Testis (tissue), 3 donors: ENCODE results near the gene MFSD11. TPM values are rescaled to one million over a fixed set of nuclear protein-coding genes. Genes with fewer than 3 reads are reported as not detected.
"Not testable (repeated sequence)": the region's sequence is repeated elsewhere in the genome, so short reads cannot be mapped to it uniquely, and the experiment has no call there.

ENCODE experiments used
- DNase-seq: peaks from one replicate; pipeline ENCODE4 v3.0.0-alpha.2; 2019
- H3K27ac ChIP-seq, 2 donors: fragments of 200-600 bp; sonication (generic); one replicate each; pipeline ENCODE4 v1.5.1; 2019
- H3K27me3 ChIP-seq: fragments of 200-600 bp; sonication (generic); one replicate; pipeline ENCODE4 v1.5.1; 2019
- H3K36me3 ChIP-seq: fragments of 200-600 bp; sonication (generic); one replicate; pipeline ENCODE4 v1.5.1; 2017; ENCODE audit warnings: low read depth; ENCODE audit errors: missing control alignments
- H3K4me1 ChIP-seq: fragments of 200-600 bp; sonication (generic); one replicate; pipeline ENCODE4 v1.5.1; 2019
- H3K4me3 ChIP-seq, 2 donors: fragments of 200-600 bp; sonication (generic); one replicate each; pipeline ENCODE4 v1.5.1; 2017 to 2019
- H3K9me3 ChIP-seq: fragments of 200-600 bp; sonication (generic); one replicate; pipeline ENCODE4 v1.5.1; 2017
- POLR2A ChIP-seq: fragments of 450-650 bp; IDR thresholded peaks from one replicate; pipeline ENCODE4 v1.6.1; 2017; ENCODE audit warnings: antibody characterized with exemption, mild to moderate bottlenecking, moderate library complexity
- WGBS, 2 donors: methylation state at CpG; one replicate each; pipeline ENCODE4 v1.1.5; 2018; 5-methylcytosine and 5-hydroxymethylcytosine counted together
- intact Hi-C: fragments of 100-400 bp; cut with DNase I; formaldehyde crosslinking; loops from one replicate; pipeline ENCODE4 v1.15.1; 2023; ENCODE audit warnings: low total_unique reads
- polyA plus RNA-seq: library from polyadenylated mRNA; stranded (reverse); fragments of 350-450 nt; fragmentation: Illumina TruSeq; extraction: RNeasy Lipid Tissue Mini Kit (QIAGEN cat#74804); gene quantifications from one replicate; pipeline ENCODE4 v1.2.3, GENCODE V29; 2014; ENCODE audit warnings: low read depth, low replicate concordance; ENCODE audit not compliant: insufficient read depth
- total RNA-seq, 2 donors: library from RNA; depleted of rRNA; stranded (reverse); fragments of >200 nt; gene quantifications; one replicate each; pipeline ENCODE4 v1.2.3, GENCODE V29; 2016
- TF ChIP-seq, protein P1 (sequence below), 3 experiments: fragments of 450-650 bp in 2 of 3; fragments of 200-600 bp in 1 of 3; sonication (generic) in 1 of 3; IDR thresholded peaks; one replicate each; pipeline ENCODE4 v1.5.1; 2016 to 2019; ENCODE audit warnings: antibody characterized with exemption in 3 of 3, mild to moderate bottlenecking in 2 of 3, moderate library complexity in 1 of 3

The MFSD11 gene
- total and polyA plus RNA-seq, 3 donors from 2014 or later, result 38.5 to 102 (median 51.7) TPM

DNA sequence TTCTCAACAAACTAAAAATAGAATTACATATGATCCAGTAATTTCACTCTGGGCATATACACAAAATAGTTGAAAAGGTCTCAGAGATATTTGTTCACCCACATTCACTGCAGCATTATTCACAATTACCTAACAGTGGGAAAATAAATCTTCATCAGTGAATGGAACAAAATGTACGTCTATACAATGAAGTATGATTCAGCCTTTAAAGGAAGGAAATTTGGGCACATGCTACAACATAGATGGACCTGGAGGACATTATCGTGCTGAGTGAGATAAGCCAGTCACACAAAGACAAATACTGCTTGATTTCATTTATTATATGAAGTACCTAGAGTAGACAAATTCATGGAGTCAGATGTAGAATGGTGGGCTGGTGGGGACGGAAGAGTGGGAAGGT is 47.0 kb downstream of the MFSD11 start:
- H3K4me3 ChIP-seq, result no peak overlapping the region
- no peaks in the 10 kb centered on the region for H3K27me3 ChIP-seq
- no peaks in the 10 kb centered on the region for H3K36me3 ChIP-seq
- DNase-seq, result no peak
- no peaks in the 10 kb centered on the region for H3K9me3 ChIP-seq
- intact Hi-C loops, result no loop called here
- H3K27ac ChIP-seq, result no peak overlapping the region
- WGBS, 2 donors, result 77 to 78% methylated on average over 3 of the region's 3 CpGs
- TF ChIP-seq POLR2A, result no peak
- TF ChIP-seq, protein P1, sequence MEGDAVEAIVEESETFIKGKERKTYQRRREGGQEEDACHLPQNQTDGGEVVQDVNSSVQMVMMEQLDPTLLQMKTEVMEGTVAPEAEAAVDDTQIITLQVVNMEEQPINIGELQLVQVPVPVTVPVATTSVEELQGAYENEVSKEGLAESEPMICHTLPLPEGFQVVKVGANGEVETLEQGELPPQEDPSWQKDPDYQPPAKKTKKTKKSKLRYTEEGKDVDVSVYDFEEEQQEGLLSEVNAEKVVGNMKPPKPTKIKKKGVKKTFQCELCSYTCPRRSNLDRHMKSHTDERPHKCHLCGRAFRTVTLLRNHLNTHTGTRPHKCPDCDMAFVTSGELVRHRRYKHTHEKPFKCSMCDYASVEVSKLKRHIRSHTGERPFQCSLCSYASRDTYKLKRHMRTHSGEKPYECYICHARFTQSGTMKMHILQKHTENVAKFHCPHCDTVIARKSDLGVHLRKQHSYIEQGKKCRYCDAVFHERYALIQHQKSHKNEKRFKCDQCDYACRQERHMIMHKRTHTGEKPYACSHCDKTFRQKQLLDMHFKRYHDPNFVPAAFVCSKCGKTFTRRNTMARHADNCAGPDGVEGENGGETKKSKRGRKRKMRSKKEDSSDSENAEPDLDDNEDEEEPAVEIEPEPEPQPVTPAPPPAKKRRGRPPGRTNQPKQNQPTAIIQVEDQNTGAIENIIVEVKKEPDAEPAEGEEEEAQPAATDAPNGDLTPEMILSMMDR (IDR thresholded peaks at IDR 0.05), result no peak
- H3K4me1 ChIP-seq, result no peaks in the 10 kb centered on the region

DNA sequence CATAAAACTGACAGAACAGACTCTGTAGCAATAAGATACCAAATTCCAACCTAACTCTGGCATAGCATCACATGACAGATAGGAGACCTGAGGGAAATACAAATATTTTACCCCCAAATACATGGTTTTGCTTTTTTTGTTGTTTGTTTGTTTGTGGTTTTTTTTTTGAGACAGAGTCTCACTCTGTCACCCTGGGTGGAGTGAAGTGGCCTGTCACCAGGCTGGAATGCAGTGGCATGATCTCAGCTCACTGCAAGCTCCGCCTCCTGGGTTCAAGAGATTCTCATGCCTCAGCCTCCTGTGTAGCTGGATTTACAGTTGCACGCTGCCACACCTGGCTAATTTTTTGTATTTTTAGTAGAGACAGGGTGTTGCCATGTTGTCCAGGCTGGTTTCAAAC is 49.9 kb downstream of the MFSD11 start:
- DNase-seq, H3K27ac ChIP-seq, H3K27me3 ChIP-seq, H3K4me1 ChIP-seq, intact Hi-C loops, H3K9me3 ChIP-seq, H3K36me3 ChIP-seq, H3K4me3 ChIP-seq: not testable (repeated sequence)
- 96 to 100% methylated on average over 2 of the region's 2 CpGs for WGBS, 2 donors

DNA sequence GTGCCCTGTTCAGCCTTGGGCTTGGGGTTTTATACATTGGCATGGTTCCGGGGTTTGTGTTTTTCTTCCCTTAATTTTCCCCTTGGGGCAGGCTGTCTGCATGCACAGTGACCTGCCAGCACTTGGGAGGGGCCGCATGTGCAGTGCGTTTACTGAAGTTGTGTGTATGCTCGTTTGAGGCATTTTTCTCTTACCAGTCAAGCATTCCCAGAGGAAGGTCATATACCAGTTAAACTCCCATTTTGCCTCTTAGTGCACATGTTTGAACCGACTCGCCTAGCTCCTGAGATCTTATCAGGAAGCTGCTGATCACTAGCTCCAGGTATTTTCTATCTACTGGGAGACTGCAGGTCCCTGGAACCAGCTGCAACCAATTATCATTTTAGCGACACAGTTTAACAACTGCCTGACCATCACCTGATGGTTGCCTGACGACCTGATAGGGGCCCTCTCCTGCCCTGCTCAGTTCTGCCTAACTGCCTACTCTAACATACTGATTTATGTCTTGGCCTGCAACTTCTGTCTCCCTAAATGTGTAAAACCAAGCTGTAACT is 51.4 kb downstream of the MFSD11 start:
- no peak for DNase-seq
- no peaks in the 10 kb centered on the region for H3K9me3 ChIP-seq
- H3K27me3 ChIP-seq, result no peaks in the 10 kb centered on the region
- no peaks in the 10 kb centered on the region for H3K36me3 ChIP-seq
- intact Hi-C loops, result no loop called here
- H3K4me1 ChIP-seq, result peaks cover 4% of the 10 kb centered on the region
- H3K27ac ChIP-seq, result no peak overlapping the region
- TF ChIP-seq, protein P1 (IDR thresholded peaks at IDR 0.05), result no peak
- TF ChIP-seq POLR2A, result no peak
- no peak overlapping the region for H3K4me3 ChIP-seq
- whole genome bisulfite sequencing, 2 donors, result 63 to 69% methylated on average over 8 of the region's 8 CpGs

DNA sequence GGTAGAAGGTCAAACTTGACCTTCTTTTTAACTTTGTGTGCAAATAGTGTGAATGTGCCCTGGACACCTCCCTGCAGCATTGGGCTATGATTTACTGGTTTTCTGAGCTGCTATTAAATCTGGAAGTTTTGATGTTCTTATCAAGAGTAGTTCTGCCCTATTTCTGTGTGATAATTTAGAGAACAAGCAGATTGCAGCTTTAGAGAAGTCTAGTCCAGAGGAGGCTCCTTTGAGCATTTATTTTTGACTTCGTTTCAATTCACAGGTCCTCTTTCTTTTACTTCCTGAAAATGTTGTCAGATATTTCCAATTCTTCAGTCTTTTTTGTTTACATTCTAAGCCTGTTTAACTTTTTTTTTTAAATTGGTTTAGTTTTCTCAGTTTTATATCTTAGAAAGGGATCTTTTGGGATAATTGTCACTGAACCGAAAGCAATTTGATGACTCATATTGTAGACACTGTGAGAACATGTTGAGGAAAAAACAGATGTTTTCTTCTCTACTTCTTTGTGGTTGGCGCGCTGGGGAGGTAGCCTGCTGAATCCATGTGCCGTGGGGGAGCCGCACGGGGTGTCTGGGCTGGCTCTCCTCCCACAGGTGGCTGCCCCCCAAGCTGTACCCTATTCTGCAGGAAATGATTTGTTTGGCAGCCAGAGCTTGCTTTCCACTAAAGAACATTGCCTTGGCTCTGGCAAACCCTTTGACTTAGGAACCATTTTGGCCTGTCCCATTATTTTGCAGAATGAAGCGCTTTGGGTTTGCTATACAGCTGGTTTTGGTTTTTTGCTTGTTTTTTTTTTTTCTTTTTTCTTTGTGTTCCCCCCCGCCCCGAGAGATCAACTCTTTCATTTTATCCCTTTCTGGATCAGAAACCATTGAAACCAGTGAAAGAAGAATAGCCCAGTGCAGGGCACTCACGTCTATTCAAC is 53.4 kb downstream of the MFSD11 start:
- no peak for DNase-seq
- Histone ChIP-seq H3K9me3 (no peaks in the 10 kb centered on the region), H3K27me3 (no peaks in the 10 kb centered on the region), H3K27ac (no peak overlapping the region), H3K36me3 (no peaks in the 10 kb centered on the region), H3K4me1 (peaks cover 4% of the 10 kb centered on the region), H3K4me3 (no peak overlapping the region)
- 44 to 53% methylated on average over 11 of the region's 11 CpGs for WGBS, 2 donors
- TF ChIP-seq, protein P1 (IDR thresholded peaks at IDR 0.05), result no peak
- TF ChIP-seq POLR2A, result no peak
- intact Hi-C loops, result no loop called here

DNA sequence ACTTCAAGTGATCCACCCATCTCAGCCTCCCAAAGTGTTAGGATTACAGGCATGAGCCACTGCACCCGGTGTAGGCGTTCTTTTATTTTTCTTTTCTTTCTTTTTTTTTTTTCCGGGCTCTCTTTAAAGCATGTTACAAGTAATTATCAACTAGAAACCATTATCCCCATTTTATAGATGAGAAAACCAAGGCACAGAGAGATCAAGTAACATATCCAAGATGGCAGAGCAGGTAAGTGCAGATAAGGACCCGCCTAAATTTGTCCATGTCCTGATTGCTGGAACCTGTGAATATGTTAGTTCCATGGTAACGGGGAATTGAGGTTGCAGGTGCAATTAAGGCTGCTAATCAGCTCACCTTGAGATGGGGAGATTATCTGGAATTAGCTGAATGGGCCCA is 54.4 kb downstream of the MFSD11 start:
- Histone ChIP-seq H3K4me1 (peaks cover 4% of the 10 kb centered on the region), H3K36me3 (no peaks in the 10 kb centered on the region), H3K9me3 (no peaks in the 10 kb centered on the region), H3K27ac (no peak overlapping the region), H3K27me3 (no peaks in the 10 kb centered on the region), H3K4me3 (no peak overlapping the region)
- intact Hi-C loops, result no loop called here
- TF ChIP-seq, protein P1 (IDR thresholded peaks at IDR 0.05), result no peak
- TF ChIP-seq POLR2A, result no peak
- DNase-seq, result no peak
- WGBS, 2 donors, result 96 to 98% methylated on average over 5 of the region's 5 CpGs
